ENCODE data around the gene ABCA1. TPM values are rescaled to one million over a fixed set of nuclear protein-coding genes. Genes with fewer than 3 reads are reported as not detected.
A peak's percentile ranks its signal among the peaks of the same experiment; 100 is the strongest.

The ABCA1 gene
- total RNA-seq, 1 experiment from 2014 or later: 2.3 TPM

GRCh38 chr9:104851546-104851920 lies 76.4 kb downstream of the ABCA1 start:
- ATAC-seq: no peak

GRCh38 chr9:104850786-104851545 lies 77.0 kb downstream of the ABCA1 start:
- intact Hi-C loops (cut with micrococcal nuclease): loop anchor here (10.0 kb wide), 2 partner anchors 144 to 204 kb away; no protein-coding TSS in a partner anchor
- Histone ChIP-seq H2AFZ (ENCODE audit: low read length) (no peak overlapping the region), H3K4me3 (ENCODE audit: low read length) (no peak overlapping the region), H3K9me2 (replicated peaks; ENCODE audit: low read length) (no peaks in the 10 kb centered on the region), H4K20me1 (ENCODE audit: low read length) (no peaks in the 10 kb centered on the region), H3K79me2 (ENCODE audit: low read length) (no peaks in the 10 kb centered on the region), H3K27ac (ENCODE audit: low read length) (no peak overlapping the region), H3F3A (ENCODE audit: low read length, unreplicated experiment) (peaks cover 3% of the 10 kb centered on the region), H3K9me3 (ENCODE audit: low read length) (no peaks in the 10 kb centered on the region), H3K9ac (ENCODE audit: low read length) (no peak overlapping the region), H3K27me3 (ENCODE audit: low read length) (no peaks in the 10 kb centered on the region), H3K4me1 (ENCODE audit: insufficient read depth, low read length) (peaks cover 37% of the 10 kb centered on the region), H3K36me3 (ENCODE audit: low read depth, low read length) (no peaks in the 10 kb centered on the region), H3K4me2 (ENCODE audit: low read length) (no peak overlapping the region; the same call in 1 of the 2 replicates)
- TF ChIP-seq EZH2 (IDR thresholded peaks at IDR 0.05; ENCODE audit: low read length, unreplicated experiment) (no peak), CTCF (conservative IDR thresholded peaks at IDR 0.05; ENCODE audit: low read depth, low read length) (no peak), EZH2phosphoT487 (IDR thresholded peaks at IDR 0.05; ENCODE audit: borderline replicate concordance, low read length) (no peak)
- ChIA-PET CTCF (no interaction called here), POLR2A (ENCODE audit: unreplicated experiment) (no interaction called here)
- ATAC-seq: peak; percentile 27; the same call in 1 of the 2 replicates
- peak; percentile 24 for DNase-seq
- BruUV-seq (replicated peaks): no TSS peak

More at GRCh38 chr9:104851546-104851920, 76.4 kb downstream of the ABCA1 start:
- Histone ChIP-seq H3K4me3 (ENCODE audit: low read length) (no peak overlapping the region), H4K20me1 (ENCODE audit: low read length) (no peaks in the 10 kb centered on the region), H3F3A (ENCODE audit: low read length, unreplicated experiment) (peaks cover 4% of the 10 kb centered on the region), H3K27me3 (ENCODE audit: low read length) (no peaks in the 10 kb centered on the region), H2AFZ (ENCODE audit: low read length) (no peak overlapping the region), H3K9ac (ENCODE audit: low read length) (no peak overlapping the region), H3K9me3 (ENCODE audit: low read length) (no peaks in the 10 kb centered on the region), H3K36me3 (ENCODE audit: low read depth, low read length) (no peaks in the 10 kb centered on the region), H3K9me2 (replicated peaks; ENCODE audit: low read length) (no peaks in the 10 kb centered on the region), H3K4me2 (ENCODE audit: low read length) (no peak overlapping the region), H3K4me1 (ENCODE audit: insufficient read depth, low read length) (peaks cover 42% of the 10 kb centered on the region), H3K79me2 (ENCODE audit: low read length) (no peaks in the 10 kb centered on the region), H3K27ac (ENCODE audit: low read length) (no peak overlapping the region)
- ChIA-PET POLR2A (ENCODE audit: unreplicated experiment) (no interaction called here), CTCF (no interaction called here)
- TF ChIP-seq CTCF (conservative IDR thresholded peaks at IDR 0.05; ENCODE audit: low read depth, low read length) (no peak), EZH2phosphoT487 (IDR thresholded peaks at IDR 0.05; ENCODE audit: borderline replicate concordance, low read length) (no peak), EZH2 (IDR thresholded peaks at IDR 0.05; ENCODE audit: low read length, unreplicated experiment) (no peak)
- intact Hi-C loops (cut with micrococcal nuclease): loop anchor here (10.0 kb wide), 2 partner anchors 143 to 203 kb away; no protein-coding TSS in a partner anchor
- BruUV-seq (replicated peaks): no TSS peak
- no peak for DNase-seq

- Histone ChIP-seq H2AFZ (ENCODE audit: low read length) (no peak overlapping the region), H3K36me3 (ENCODE audit: low read depth, low read length) (no peaks in the 10 kb centered on the region), H3K9ac (ENCODE audit: low read length) (no peak overlapping the region), H3K4me1 (ENCODE audit: insufficient read depth, low read length) (peaks cover 18% of the 10 kb centered on the region), H3K9me3 (ENCODE audit: low read length) (no peaks in the 10 kb centered on the region), H3K4me2 (ENCODE audit: low read length) (no peak overlapping the region), H3K79me2 (ENCODE audit: low read length) (no peaks in the 10 kb centered on the region), H3K4me3 (ENCODE audit: low read length) (no peak overlapping the region), H3K27ac (ENCODE audit: low read length) (no peak overlapping the region), H4K20me1 (ENCODE audit: low read length) (no peaks in the 10 kb centered on the region), H3K9me2 (replicated peaks; ENCODE audit: low read length) (no peaks in the 10 kb centered on the region), H3K27me3 (ENCODE audit: low read length) (no peaks in the 10 kb centered on the region), H3F3A (ENCODE audit: low read length, unreplicated experiment) (no peaks in the 10 kb centered on the region)
- DNase-seq (no peak), ATAC-seq (no peak)
- BruUV-seq (replicated peaks): no TSS peak
- intact Hi-C loops (cut with micrococcal nuclease): no loop called here
- CTCF ChIA-PET: no interaction called here
- no peak for TF ChIP-seq EZH2 (IDR thresholded peaks at IDR 0.05; ENCODE audit: low read length, unreplicated experiment)
- TF ChIP-seq EZH2phosphoT487 (IDR thresholded peaks at IDR 0.05; ENCODE audit: borderline replicate concordance, low read length): no peak
- no peak for TF ChIP-seq CTCF (conservative IDR thresholded peaks at IDR 0.05; ENCODE audit: low read depth, low read length)
- POLR2A ChIA-PET (ENCODE audit: unreplicated experiment): no interaction called here
Measured at GRCh38 chr9:104849023-104849422, 78.9 kb downstream of the ABCA1 start.

Measured in PC-3 (cell line).